OCI-LY3 (cell line): Measurements from ENCODE around the gene ZSWIM5.
A peak's percentile ranks its signal among the peaks of the same experiment; 100 is the strongest.

ENCODE experiments used
- H2AFZ ChIP-seq: fragments of 200-600, 300-600 bp; shearing (Covaris generic); 2 replicates; pipeline ENCODE4 v1.6.0; 2014; ENCODE audit warnings: antibody characterized with exemption, low read depth, low read length
- H3K27ac ChIP-seq: fragments of 200-600, 300-600 bp; sonication (generic); 2 replicates; pipeline ENCODE4 v1.5.1; 2014; ENCODE audit warnings: mild to moderate bottlenecking, low read length, moderate library complexity, mixed read lengths
- H3K27me3 ChIP-seq: fragments of 200-600, 300-600 bp; sonication (generic); 2 replicates; pipeline ENCODE4 v1.6.1; 2014; ENCODE audit warnings: low read depth, low read length, mixed read lengths
- H3K36me3 ChIP-seq: fragments of 200-600, 300-600 bp; sonication (generic); replicated peaks from 2 replicates; pipeline ENCODE3; 2014; ENCODE audit warnings: low read depth, low read length, mixed read lengths
- H3K4me1 ChIP-seq: fragments of 300-600, 200-600 bp; sonication (generic); 2 replicates; pipeline ENCODE4 v1.6.1; 2014; ENCODE audit warnings: low read length, mixed read lengths
- H3K4me2 ChIP-seq: fragments of 200-600, 300-600 bp; sonication (generic); 2 replicates; pipeline ENCODE4 v1.6.1; 2014; ENCODE audit warnings: low read length, mixed read lengths
- H3K4me3 ChIP-seq: fragments of 300-600, 200-600 bp; sonication (generic); 2 replicates; pipeline ENCODE4 v1.5.1; 2014; ENCODE audit warnings: antibody characterized with exemption, mild to moderate bottlenecking, low read length, moderate library complexity
- H3K79me2 ChIP-seq: fragments of 300-600, 200-600 bp; shearing (Covaris generic); 2 replicates; pipeline ENCODE4 v1.6.1; 2014; ENCODE audit warnings: mild to moderate bottlenecking, low read length, mixed read lengths
- H3K9ac ChIP-seq: fragments of 300-600, 200-600 bp; shearing (Covaris generic); 2 replicates; pipeline ENCODE4 v1.6.0; 2014; ENCODE audit warnings: mild to moderate bottlenecking, low read length, moderate library complexity
- H3K9me3 ChIP-seq: fragments of 200-600, 300-600 bp; shearing (Covaris generic); 2 replicates; pipeline ENCODE4 v1.6.1; 2014; ENCODE audit warnings: low read length, mixed read lengths; ENCODE audit not compliant: insufficient read depth
- H4K20me1 ChIP-seq: fragments of 200-600, 300-600 bp; sonication (generic); 2 replicates; pipeline ENCODE4 v1.6.1; 2016; ENCODE audit warnings: low read length, mixed read lengths; ENCODE audit not compliant: insufficient read depth
- EZH2phosphoT487 ChIP-seq: fragments of 200-600 bp; shearing (Covaris generic); IDR thresholded peaks from 2 replicates; pipeline ENCODE4 v1.6.1; 2018; ENCODE audit warnings: antibody characterized with exemption, mixed run types, low read depth
- TF ChIP-seq, protein P1 (sequence below): fragments of 200-600, 300-600 bp; sonication (generic); IDR thresholded peaks from 2 replicates; pipeline ENCODE4 v1.5.1; 2014; ENCODE audit warnings: antibody characterized with exemption, low read length, low read depth

Gene ZSWIM5

GRCh38 chr1:45038240-45038639, 168.2 kb downstream of the ZSWIM5 start:
- H3K27ac ChIP-seq: no peak overlapping the region
- no peaks in the 10 kb centered on the region for H3K36me3 ChIP-seq
- H4K20me1 ChIP-seq: no peaks in the 10 kb centered on the region
- no peak overlapping the region for H3K4me3 ChIP-seq
- H3K9ac ChIP-seq: no peak overlapping the region
- no peak overlapping the region for H2AFZ ChIP-seq
- H3K27me3 ChIP-seq: no peaks in the 10 kb centered on the region
- no peaks in the 10 kb centered on the region for H3K79me2 ChIP-seq
- H3K4me2 ChIP-seq: no peak overlapping the region
- peaks cover 5% of the 10 kb centered on the region; the same call in 1 of the 2 replicates for H3K4me1 ChIP-seq
- H3K9me3 ChIP-seq: no peaks in the 10 kb centered on the region
- TF ChIP-seq EZH2phosphoT487: no peak
- TF ChIP-seq, protein P1, sequence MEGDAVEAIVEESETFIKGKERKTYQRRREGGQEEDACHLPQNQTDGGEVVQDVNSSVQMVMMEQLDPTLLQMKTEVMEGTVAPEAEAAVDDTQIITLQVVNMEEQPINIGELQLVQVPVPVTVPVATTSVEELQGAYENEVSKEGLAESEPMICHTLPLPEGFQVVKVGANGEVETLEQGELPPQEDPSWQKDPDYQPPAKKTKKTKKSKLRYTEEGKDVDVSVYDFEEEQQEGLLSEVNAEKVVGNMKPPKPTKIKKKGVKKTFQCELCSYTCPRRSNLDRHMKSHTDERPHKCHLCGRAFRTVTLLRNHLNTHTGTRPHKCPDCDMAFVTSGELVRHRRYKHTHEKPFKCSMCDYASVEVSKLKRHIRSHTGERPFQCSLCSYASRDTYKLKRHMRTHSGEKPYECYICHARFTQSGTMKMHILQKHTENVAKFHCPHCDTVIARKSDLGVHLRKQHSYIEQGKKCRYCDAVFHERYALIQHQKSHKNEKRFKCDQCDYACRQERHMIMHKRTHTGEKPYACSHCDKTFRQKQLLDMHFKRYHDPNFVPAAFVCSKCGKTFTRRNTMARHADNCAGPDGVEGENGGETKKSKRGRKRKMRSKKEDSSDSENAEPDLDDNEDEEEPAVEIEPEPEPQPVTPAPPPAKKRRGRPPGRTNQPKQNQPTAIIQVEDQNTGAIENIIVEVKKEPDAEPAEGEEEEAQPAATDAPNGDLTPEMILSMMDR: no peak

DNA sequence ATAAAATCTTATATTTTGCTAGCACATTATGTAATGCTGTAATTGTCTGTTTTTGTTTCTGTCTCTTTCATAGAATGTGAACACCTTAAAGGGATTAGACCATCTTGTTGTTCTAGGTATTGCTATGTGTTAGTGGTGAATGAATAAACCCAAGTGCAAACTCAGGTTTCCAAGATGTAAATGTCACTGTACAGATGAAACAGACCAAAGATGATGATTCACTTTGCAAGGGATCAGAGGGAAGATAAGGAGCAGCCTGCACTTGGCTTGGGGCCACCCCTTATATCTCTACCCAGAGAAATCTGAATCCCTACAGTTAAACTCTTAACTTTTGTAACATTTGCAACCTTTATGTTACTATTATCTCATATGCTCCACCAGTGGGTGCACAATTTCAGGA, 168.9 kb downstream of the ZSWIM5 start:
- peaks cover 9% of the 10 kb centered on the region; the same call in 1 of the 2 replicates for H3K4me1 ChIP-seq
- no peaks in the 10 kb centered on the region for H3K27me3 ChIP-seq
- no peaks in the 10 kb centered on the region for H3K36me3 ChIP-seq
- H3K9me3 ChIP-seq: no peaks in the 10 kb centered on the region
- H3K79me2 ChIP-seq: no peaks in the 10 kb centered on the region
- no peak overlapping the region for H3K27ac ChIP-seq
- no peak overlapping the region for H2AFZ ChIP-seq
- H3K9ac ChIP-seq: no peak overlapping the region
- H3K4me2 ChIP-seq: no peak overlapping the region
- TF ChIP-seq EZH2phosphoT487: no peak
- TF ChIP-seq, protein P1: no peak
- H3K4me3 ChIP-seq: no peak overlapping the region
- no peaks in the 10 kb centered on the region for H4K20me1 ChIP-seq

GRCh38 chr1:45035631-45036301, 170.6 kb downstream of the ZSWIM5 start:
- Histone ChIP-seq H3K4me3 (no peak overlapping the region), H3K27me3 (no peaks in the 10 kb centered on the region), H3K27ac (no peak overlapping the region), H3K9me3 (no peaks in the 10 kb centered on the region), H3K36me3 (no peaks in the 10 kb centered on the region), H3K9ac (no peak overlapping the region), H3K4me1 (peaks cover 9% of the 10 kb centered on the region; the same call in 1 of the 2 replicates), H4K20me1 (no peaks in the 10 kb centered on the region), H3K4me2 (no peak overlapping the region), H2AFZ (no peak overlapping the region), H3K79me2 (no peaks in the 10 kb centered on the region)
- TF ChIP-seq, protein P1: no peak
- no peak for TF ChIP-seq EZH2phosphoT487

- H3K4me3 ChIP-seq: no peak overlapping the region
- H3K36me3 ChIP-seq: no peaks in the 10 kb centered on the region
- peaks cover 9% of the 10 kb centered on the region; the same call in 1 of the 2 replicates for H3K4me1 ChIP-seq
- TF ChIP-seq EZH2phosphoT487: no peak
- TF ChIP-seq, protein P1: no peak
- no peaks in the 10 kb centered on the region for H4K20me1 ChIP-seq
- H3K9me3 ChIP-seq: no peaks in the 10 kb centered on the region
- H3K27ac ChIP-seq: no peak overlapping the region
- H3K79me2 ChIP-seq: no peaks in the 10 kb centered on the region
- no peaks in the 10 kb centered on the region for H3K27me3 ChIP-seq
- H2AFZ ChIP-seq: no peak overlapping the region
- H3K4me2 ChIP-seq: peak overlapping the region; percentile 16; the same call in 1 of the 2 replicates
- H3K9ac ChIP-seq: no peak overlapping the region
These were observed 173.0 kb downstream of the ZSWIM5 start for GRCh38 chr1:45033356-45033755.
